GM18498 (cell line): Measurements from ENCODE around the gene SLC25A18.
"Not testable (repeated sequence)": the region's sequence is repeated elsewhere in the genome, so short reads cannot be mapped to it uniquely, and the experiment has no call there.

Experiments
- ATAC-seq: cut with Tn5 transposase; IDR thresholded peaks from one replicate; pipeline ENCODE4 v1.9.1; 2021; ENCODE audit warnings: mild to moderate bottlenecking, moderate library complexity; ENCODE audit not compliant: unreplicated experiment

The SLC25A18 gene

DNA sequence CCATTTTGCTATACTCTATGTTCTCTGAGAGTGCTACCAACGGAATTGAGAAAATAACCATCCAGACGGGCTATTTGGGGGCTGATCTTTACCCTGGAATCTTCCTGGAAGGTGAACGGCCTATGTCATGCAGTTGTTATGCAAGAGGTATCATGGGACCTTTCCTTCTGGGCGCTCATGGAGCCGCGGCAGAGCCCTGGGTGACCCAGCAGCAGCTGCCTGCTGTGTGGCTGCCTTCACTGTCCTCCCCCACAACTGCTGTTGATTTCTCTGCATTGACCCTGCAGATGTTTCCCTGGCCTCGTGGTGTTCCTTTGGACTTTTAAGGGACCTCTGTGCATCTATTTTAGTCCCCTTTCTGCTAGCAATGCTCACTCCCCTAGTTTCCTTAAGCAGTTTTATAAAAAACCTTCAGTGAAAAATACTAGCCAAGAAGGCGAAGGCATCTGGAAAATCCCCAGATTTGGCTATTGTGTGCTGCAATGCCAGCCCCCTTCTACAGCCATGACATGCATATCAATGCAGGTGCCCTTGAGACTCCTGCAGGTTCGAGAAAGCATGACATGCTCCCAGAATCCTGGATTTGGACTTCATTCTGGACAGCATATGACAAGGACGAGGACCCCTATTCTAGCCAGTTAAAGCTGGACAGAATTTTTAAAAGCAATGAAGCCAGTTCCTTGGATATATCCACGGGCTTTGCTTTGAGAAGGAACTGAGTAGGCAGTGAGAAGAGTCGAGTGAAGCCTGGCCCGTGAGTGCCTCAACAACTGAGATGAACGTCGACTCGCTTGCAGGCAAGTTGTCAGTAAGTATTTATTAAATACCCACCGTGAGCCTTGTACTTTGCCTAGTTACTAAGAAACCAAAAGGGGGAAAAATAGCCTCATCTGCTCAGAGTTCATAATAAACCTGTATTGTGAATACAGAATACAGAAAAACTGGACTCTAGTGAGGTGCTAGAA, at the start of gene SLC25A18:
Gene SLC25A18 (plus strand): TSS at position 593 of the 965 bp plus-strand sequence. CDS start 16,447 bp downstream, outside the sequence.
- ATAC-seq: no peak

- ATAC-seq: no peak
These were observed 49.7 kb upstream of the SLC25A18 start for GRCh38 chr22:17513612-17514011.

GRCh38 chr22:17514084-17514483, 49.2 kb upstream of the SLC25A18 start:
- no peak for ATAC-seq

DNA sequence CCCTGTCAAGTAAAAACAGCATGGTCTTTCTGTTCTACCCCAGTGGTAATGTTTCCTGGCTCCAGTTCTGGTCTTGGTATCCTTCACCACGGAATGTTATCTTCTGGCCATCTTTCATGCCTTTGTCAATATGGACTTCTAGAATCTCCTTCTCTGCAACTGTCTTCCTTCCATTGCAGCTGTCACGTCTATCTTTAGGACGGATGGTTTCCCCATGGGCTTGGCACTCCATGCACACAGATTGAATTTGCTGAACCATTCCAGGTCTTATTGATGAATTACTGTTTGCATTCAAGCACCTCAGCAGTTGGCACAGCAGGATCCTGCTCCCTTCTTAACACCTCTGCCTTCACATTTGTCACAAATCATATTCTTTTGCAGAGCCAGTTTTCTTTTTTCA, 44.9 kb upstream of the SLC25A18 start:
- ATAC-seq: no peak

DNA sequence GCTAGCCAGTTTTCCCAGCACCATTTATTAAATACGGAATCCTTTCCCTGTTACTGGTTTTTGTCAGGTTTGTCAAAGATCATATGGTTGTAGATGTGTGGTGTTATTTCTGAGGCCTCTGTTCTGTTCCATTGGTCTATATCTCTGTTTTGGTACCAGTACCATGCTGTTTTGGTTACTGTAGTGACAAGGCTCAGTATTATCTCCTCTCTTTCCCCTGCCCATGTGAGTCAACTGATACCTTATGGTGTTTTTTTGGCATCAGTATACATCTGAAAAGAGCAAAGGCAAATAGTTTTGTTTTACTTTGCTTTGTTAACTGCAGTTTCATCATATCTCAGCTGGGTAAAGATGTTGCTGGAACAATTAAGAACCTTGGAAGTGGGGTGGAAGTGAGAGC, 41.3 kb upstream of the SLC25A18 start:
- ATAC-seq: not testable (repeated sequence)

DNA sequence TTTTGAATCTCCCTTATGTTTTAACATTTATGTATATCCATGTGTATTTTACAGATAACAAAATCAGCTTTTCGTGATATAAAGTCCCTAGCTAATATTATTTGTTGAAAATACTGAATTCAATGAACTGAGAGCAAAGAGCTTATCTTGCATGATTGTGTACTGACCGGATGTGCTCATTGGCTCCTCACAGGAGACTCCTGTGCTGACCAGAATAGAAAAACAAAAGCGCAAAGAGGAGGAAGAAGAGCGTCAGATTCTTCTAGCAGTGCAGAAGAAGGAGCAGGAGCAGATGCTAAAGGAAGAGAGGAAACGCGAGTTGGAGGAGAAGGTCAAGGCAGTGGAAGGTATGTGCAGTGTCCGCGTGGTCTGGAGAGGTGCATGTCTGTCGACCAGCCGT, 39.4 kb upstream of the SLC25A18 start:
- no peak for ATAC-seq

DNA sequence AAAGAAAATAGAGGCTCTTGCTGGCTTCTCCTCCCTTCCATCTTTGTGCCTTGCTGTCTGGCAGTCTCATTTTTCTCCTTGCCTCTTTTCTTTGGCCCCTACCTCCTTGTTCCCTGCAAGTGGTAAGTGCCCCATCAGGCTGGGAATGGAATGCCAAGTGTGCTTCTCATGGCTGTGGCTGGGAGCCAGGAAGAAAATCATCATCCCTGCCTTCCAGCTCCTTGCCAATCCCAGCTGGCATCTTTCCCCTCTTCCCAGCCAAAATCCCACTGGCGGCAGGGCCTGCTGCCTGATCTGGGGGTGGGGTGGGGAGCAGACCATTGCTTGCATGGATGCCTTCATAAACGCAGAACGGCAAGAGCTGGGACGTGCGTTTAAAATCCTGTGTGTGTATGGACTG, 27.0 kb upstream of the SLC25A18 start:
- no peak for ATAC-seq

GRCh38 chr22:17537155-17537554, 26.1 kb upstream of the SLC25A18 start:
- ATAC-seq: no peak

- no peak for ATAC-seq
These were observed 22.8 kb upstream of the SLC25A18 start for GRCh38 chr22:17540481-17540880.

DNA sequence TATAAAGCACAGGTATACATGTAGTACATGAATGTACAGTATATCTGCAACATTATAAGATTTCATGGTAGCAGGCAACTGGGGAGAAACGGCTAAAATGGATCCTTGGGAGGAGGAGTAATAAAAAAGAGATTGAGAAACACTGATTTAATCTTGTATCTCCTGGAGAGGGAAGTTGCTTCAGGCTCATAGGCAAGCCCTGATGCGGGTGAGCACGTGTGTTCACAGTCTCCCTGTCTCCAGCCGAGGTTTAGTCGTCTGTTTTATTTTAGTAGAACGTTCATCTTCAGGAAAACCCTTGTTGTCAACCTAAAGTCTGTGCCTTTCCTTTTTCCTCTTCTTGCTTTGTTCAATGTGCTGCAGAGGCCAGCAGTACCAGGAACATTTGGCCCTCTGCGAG, 21.8 kb upstream of the SLC25A18 start:
- ATAC-seq: no peak

GRCh38 chr22:17542452-17542851, 20.8 kb upstream of the SLC25A18 start:
- ATAC-seq: no peak

GRCh38 chr22:17548010-17548755, 15.1 kb upstream of the SLC25A18 start:
- no peak for ATAC-seq

- no peak for ATAC-seq
These were observed 14.6 kb upstream of the SLC25A18 start for GRCh38 chr22:17548756-17549035.

- no peak for ATAC-seq
These were observed 14.1 kb upstream of the SLC25A18 start for GRCh38 chr22:17549183-17549582.

- no peak for ATAC-seq
These were observed 13.6 kb upstream of the SLC25A18 start for GRCh38 chr22:17549655-17550054.

DNA sequence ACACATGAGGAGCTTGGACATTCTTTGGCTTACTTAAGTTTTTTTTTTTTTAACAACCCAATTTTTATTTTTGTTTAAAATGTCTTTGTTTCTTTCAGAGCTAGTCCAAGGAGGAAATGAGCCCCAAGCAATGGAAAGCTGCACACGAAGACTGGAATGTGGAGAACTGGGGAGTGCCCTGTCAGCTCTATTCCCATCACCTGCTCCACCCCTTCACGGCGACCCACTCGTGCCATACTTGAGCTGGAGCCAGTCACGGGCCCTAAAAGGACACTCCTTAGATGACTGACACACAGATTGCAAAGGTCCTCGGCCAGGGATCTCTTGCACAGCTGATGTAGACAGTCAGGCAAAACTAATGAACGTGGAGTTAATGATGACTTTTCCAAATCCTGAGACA, 10.6 kb upstream of the SLC25A18 start:
- ATAC-seq: no peak

DNA sequence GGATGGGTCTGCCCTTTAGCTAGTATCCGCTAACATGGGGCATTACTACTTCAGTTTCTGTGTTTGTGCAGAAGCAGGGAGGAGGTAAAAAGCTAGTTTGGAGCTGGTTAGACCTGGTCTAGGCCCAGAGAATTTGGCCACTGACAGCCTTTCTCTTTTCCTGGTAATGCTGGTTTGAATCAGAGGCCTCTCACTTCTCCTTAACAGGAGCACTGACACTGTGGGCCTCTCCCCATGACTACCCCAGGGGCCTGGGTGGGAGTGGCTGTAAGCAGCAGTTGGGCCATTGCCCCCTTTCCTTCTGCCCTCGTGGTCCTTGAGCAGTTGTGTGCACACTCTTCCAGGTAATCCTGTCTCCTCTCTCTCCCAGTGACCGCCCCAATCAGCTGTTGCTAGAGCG, 8.5 kb upstream of the SLC25A18 start:
- ATAC-seq: no peak

DNA sequence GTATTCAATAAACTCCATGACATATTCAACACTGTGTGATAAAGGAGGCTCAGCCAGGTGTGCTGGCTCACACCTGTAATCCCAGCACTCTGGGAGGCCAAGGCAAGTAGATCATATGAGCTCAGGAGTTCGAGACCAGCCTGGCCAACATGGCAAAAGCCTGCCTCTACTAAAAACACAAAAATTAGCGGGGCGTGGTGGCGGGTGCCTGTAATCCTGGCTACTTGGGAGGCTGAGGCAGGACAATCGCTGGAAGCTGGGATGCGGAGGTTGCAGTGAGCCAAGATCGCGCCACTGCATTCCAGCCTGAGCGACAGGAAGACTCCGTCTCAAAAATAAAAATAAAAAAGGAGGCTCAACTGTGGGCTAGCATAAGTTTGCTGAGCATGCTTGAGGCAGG, 4.1 kb upstream of the SLC25A18 start:
- ATAC-seq: no peak

DNA sequence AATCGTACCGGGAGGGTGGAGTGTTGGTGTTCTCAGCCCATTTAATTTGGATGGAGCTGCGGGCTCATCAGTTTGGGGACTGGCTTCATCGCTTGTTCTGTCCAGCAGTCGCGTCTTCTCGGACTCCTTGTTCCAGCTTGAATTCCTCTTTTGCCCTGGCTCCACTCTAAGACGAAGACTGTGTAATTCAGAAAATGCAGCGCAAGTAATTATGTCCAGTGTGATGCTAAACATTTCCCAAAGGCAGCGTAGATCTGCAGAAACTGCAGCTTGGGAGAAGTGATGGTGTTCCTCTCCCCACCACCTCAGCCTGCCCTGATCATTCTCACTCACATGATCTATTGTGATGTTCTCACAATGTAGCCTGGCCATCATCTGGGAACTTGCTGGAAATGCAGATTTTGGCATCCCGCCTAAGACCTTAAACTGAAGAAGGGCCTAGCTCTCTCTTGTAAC, 666 bp downstream of the SLC25A18 start:
- no peak for ATAC-seq

GRCh38 chr22:17566016-17566687, 2.9 kb downstream of the SLC25A18 start:
- not testable (repeated sequence) for ATAC-seq

DNA sequence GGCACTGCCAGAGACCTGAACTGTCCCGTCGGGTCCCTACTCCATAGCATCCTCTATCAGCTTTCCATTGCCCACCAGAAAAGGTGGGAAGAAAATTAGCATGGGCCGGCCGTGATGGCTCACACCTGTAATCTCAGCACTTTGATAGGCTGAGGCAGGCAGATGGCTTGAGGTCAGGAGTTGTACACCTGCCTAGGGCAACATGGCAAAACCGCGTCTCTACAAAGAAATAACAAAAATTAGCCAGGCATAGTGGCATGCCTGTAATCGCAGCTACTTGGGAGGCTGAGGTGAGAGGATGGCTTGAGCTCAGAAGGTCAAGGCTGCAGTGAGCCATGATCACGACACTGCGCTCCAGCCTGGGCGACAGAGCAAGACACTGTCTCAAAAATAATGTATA, 3.5 kb downstream of the SLC25A18 start:
- ATAC-seq: no peak
